Measurements from ENCODE around the gene PLCH1.

DNA sequence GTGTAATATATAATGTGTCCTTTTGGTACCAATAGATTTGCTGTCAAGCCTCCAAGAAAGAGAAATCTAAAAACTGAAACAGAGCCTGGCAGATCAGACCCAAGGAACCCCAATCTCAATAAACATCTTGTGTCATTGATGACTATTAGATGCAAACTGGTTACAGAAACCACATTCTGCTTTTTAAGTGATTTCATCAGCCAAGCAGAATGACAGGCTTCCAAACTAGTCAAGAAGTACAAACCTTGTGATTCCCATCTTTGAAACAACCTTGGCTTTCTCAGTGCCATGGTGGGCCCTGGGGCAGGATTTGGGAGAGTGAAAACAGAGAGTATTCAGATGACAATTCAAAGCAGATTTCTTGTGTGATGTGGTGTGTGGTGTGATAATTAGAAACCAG, 405.8 kb downstream of the PLCH1 start:
- TF ChIP-seq POLR2A (IDR thresholded peaks at IDR 0.05) (no peak), EP300 (IDR thresholded peaks at IDR 0.05) (no peak)
- TF ChIP-seq, protein P1, sequence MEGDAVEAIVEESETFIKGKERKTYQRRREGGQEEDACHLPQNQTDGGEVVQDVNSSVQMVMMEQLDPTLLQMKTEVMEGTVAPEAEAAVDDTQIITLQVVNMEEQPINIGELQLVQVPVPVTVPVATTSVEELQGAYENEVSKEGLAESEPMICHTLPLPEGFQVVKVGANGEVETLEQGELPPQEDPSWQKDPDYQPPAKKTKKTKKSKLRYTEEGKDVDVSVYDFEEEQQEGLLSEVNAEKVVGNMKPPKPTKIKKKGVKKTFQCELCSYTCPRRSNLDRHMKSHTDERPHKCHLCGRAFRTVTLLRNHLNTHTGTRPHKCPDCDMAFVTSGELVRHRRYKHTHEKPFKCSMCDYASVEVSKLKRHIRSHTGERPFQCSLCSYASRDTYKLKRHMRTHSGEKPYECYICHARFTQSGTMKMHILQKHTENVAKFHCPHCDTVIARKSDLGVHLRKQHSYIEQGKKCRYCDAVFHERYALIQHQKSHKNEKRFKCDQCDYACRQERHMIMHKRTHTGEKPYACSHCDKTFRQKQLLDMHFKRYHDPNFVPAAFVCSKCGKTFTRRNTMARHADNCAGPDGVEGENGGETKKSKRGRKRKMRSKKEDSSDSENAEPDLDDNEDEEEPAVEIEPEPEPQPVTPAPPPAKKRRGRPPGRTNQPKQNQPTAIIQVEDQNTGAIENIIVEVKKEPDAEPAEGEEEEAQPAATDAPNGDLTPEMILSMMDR (IDR thresholded peaks at IDR 0.05) = no peak

All from tibial nerve (tissue), 4 donors.